ENCODE results near the gene PLXNB3.

DNA sequence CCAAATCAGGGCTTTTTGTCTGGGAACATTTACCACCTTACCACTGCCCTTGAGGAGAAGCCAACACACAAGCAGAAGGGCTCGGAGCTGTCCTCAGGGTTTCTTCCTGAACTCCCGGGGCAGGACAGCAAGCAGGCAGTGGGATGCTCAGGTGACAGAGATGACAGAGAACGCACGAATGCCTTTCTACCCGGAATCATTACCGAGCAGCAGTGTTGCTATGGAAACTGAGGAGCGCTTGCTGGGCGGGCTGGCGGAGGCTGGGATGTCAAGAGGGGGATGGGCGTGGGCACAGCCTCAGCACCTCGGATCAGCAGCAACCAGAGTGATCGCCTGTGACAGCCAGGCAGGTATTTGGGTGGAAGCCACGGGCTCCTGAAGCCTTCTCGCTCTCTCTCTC, 48.2 kb downstream of the PLXNB3 start:
- TF ChIP-seq, protein P1, sequence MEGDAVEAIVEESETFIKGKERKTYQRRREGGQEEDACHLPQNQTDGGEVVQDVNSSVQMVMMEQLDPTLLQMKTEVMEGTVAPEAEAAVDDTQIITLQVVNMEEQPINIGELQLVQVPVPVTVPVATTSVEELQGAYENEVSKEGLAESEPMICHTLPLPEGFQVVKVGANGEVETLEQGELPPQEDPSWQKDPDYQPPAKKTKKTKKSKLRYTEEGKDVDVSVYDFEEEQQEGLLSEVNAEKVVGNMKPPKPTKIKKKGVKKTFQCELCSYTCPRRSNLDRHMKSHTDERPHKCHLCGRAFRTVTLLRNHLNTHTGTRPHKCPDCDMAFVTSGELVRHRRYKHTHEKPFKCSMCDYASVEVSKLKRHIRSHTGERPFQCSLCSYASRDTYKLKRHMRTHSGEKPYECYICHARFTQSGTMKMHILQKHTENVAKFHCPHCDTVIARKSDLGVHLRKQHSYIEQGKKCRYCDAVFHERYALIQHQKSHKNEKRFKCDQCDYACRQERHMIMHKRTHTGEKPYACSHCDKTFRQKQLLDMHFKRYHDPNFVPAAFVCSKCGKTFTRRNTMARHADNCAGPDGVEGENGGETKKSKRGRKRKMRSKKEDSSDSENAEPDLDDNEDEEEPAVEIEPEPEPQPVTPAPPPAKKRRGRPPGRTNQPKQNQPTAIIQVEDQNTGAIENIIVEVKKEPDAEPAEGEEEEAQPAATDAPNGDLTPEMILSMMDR (conservative IDR thresholded peaks at IDR 0.05 in 1 of 2, IDR thresholded peaks at IDR 0.05 in 1 of 2; ENCODE audit: low read depth in 1 of 2, low read length in 2 of 2) = no peak
- TF ChIP-seq EZH2 (IDR thresholded peaks at IDR 0.05; ENCODE audit: low read length, missing control alignments) = no peak

All from fibroblast of lung (primary cell).